ENCODE results near the gene LGALS7B.
A peak's percentile ranks its signal among the peaks of the same experiment; 100 is the strongest.
"Not testable (repeated sequence)": the region's sequence is repeated elsewhere in the genome, so short reads cannot be mapped to it uniquely, and the experiment has no call there.

LGALS7B gene

GRCh38 chr19:38785187-38785699 is 3.8 kb upstream of the LGALS7B start:
- H3K27me3 ChIP-seq (replicated peaks; ENCODE audit: control insufficient read depth, insufficient read depth, low read length), result no peaks in the 10 kb centered on the region
- H3K4me3 ChIP-seq (replicated peaks; ENCODE audit: low read depth, low read length), result no peak overlapping the region
- H3K36me3 ChIP-seq (ENCODE audit: control insufficient read depth, insufficient read depth, low read length), result no peaks in the 10 kb centered on the region
- DNase-seq (ENCODE audit: extremely low read depth, insufficient read length), result no peak
- TF ChIP-seq, protein P1, sequence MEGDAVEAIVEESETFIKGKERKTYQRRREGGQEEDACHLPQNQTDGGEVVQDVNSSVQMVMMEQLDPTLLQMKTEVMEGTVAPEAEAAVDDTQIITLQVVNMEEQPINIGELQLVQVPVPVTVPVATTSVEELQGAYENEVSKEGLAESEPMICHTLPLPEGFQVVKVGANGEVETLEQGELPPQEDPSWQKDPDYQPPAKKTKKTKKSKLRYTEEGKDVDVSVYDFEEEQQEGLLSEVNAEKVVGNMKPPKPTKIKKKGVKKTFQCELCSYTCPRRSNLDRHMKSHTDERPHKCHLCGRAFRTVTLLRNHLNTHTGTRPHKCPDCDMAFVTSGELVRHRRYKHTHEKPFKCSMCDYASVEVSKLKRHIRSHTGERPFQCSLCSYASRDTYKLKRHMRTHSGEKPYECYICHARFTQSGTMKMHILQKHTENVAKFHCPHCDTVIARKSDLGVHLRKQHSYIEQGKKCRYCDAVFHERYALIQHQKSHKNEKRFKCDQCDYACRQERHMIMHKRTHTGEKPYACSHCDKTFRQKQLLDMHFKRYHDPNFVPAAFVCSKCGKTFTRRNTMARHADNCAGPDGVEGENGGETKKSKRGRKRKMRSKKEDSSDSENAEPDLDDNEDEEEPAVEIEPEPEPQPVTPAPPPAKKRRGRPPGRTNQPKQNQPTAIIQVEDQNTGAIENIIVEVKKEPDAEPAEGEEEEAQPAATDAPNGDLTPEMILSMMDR (IDR thresholded peaks at IDR 0.05; ENCODE audit: insufficient read depth, low read length, poor library complexity, severe bottlenecking), result no peak

- H3K36me3 ChIP-seq (ENCODE audit: control insufficient read depth, insufficient read depth, low read length); H3K4me3 ChIP-seq (replicated peaks; ENCODE audit: low read depth, low read length); H3K27me3 ChIP-seq (replicated peaks; ENCODE audit: control insufficient read depth, insufficient read depth, low read length); DNase-seq (ENCODE audit: extremely low read depth, insufficient read length): not testable (repeated sequence)
Observed at GRCh38 chr19:38786061-38786460, 2.9 kb upstream of the LGALS7B start.

- TF ChIP-seq, protein P1 (IDR thresholded peaks at IDR 0.05; ENCODE audit: insufficient read depth, low read length, poor library complexity, severe bottlenecking), result no peak
- DNase-seq (ENCODE audit: extremely low read depth, insufficient read length), result no peak
- H3K27me3 ChIP-seq (replicated peaks; ENCODE audit: control insufficient read depth, insufficient read depth, low read length), result no peaks in the 10 kb centered on the region
Observed at GRCh38 chr19:38786572-38787265, 2.3 kb upstream of the LGALS7B start.

DNA sequence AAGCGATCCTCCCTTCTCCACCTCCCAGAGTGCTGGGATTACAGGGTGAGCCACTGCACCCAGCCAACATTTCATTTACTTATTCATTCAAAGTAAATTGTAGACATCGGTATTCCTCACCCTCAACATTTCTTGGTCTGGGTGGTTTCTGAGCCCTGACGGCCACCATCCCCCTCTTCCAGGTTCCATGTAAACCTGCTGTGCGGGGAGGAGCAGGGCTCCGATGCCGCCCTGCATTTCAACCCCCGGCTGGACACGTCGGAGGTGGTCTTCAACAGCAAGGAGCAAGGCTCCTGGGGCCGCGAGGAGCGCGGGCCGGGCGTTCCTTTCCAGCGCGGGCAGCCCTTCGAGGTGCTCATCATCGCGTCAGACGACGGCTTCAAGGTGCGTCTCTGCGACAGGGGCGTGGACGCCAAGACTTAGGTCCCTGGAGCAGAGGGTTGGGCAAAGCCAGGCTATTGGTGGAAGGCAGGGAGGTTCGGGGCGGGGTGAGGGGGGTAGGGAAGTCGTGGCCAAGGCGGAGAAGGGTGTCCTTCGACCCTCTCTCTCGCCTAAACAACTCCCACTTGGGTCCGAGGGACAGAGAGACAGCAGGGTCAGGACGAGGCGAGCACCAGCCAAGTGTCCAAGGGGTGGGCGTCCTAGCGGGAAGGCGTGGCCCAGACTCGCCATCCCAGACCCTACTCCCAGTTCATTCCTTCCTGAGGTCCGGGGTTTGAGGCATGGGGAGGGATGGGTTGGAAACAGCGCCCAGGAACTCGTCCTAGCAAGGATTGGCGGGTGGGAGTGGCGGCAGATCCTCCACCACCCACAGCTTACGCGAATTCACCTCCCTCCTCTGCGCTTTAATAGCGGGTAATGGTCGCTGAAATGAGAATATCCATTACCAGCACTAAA is 1.8 kb downstream of the LGALS7B start:
- H3K36me3 ChIP-seq (ENCODE audit: control insufficient read depth, insufficient read depth, low read length); H3K4me3 ChIP-seq (replicated peaks; ENCODE audit: low read depth, low read length); DNase-seq (ENCODE audit: extremely low read depth, insufficient read length); H3K27me3 ChIP-seq (replicated peaks; ENCODE audit: control insufficient read depth, insufficient read depth, low read length): not testable (repeated sequence)

More at GRCh38 chr19:38786572-38787265, 2.3 kb upstream of the LGALS7B start:
- Histone ChIP-seq H3K4me3 (replicated peaks; ENCODE audit: low read depth, low read length) (no peak overlapping the region), H3K36me3 (ENCODE audit: control insufficient read depth, insufficient read depth, low read length) (no peaks in the 10 kb centered on the region)

DNA sequence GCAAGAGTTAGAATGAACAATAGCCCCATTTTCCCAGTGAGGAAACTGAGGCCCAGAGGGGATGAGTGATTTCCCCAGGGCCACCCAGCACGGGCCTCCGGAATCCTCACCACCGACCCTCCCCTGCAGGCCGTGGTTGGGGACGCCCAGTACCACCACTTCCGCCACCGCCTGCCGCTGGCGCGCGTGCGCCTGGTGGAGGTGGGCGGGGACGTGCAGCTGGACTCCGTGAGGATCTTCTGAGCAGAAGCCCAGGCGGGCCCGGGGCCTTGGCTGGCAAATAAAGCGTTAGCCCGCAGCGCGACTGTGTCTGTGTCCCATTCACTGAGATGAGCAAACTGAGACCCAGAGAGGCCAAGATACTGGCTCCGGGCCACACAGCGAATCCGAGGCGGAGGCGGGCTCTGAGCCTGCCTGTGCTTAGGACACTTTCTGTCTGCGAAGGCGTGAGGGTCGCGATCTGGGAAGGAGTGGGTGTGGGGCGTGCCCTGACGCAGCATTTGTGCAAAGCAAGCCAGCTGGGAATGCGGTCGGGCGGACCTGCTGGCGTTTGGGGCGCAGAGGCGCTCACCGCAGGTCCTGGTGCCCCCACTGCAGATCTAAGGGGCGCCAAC is 2.6 kb downstream of the LGALS7B start:
- H3K4me3 ChIP-seq (replicated peaks; ENCODE audit: low read depth, low read length); H3K36me3 ChIP-seq (ENCODE audit: control insufficient read depth, insufficient read depth, low read length); DNase-seq (ENCODE audit: extremely low read depth, insufficient read length); H3K27me3 ChIP-seq (replicated peaks; ENCODE audit: control insufficient read depth, insufficient read depth, low read length): not testable (repeated sequence)

- TF ChIP-seq, protein P1 (IDR thresholded peaks at IDR 0.05; ENCODE audit: insufficient read depth, low read length, poor library complexity, severe bottlenecking), result peak; percentile 29
- Histone ChIP-seq H3K36me3 (ENCODE audit: control insufficient read depth, insufficient read depth, low read length) (no peaks in the 10 kb centered on the region), H3K27me3 (replicated peaks; ENCODE audit: control insufficient read depth, insufficient read depth, low read length) (no peaks in the 10 kb centered on the region), H3K4me3 (replicated peaks; ENCODE audit: low read depth, low read length) (no peak overlapping the region)
- DNase-seq (ENCODE audit: extremely low read depth, insufficient read length), result peak; percentile 66
Observed at GRCh38 chr19:38792250-38793111, 3.5 kb downstream of the LGALS7B start.
